ENCODE data around the gene NR1D1.

GRCh38 chr17:40110026-40110845 lies 9.8 kb upstream of the NR1D1 start:
- TF ChIP-seq CTCF (IDR thresholded peaks at IDR 0.05; ENCODE audit: low read length) (no peak), EZH2 (IDR thresholded peaks at IDR 0.05; ENCODE audit: borderline replicate concordance, low read length) (no peak)

Data from OCI-LY1 (cell line).